GM18861 (cell line): ENCODE results near the gene SOWAHA.
"Not testable (repeated sequence)": the region's sequence is repeated elsewhere in the genome, so short reads cannot be mapped to it uniquely, and the experiment has no call there.

Experiments
- ATAC-seq: cut with Tn5 transposase; IDR thresholded peaks from one replicate; pipeline ENCODE4 v1.9.1; 2021; ENCODE audit not compliant: unreplicated experiment

SOWAHA gene

DNA sequence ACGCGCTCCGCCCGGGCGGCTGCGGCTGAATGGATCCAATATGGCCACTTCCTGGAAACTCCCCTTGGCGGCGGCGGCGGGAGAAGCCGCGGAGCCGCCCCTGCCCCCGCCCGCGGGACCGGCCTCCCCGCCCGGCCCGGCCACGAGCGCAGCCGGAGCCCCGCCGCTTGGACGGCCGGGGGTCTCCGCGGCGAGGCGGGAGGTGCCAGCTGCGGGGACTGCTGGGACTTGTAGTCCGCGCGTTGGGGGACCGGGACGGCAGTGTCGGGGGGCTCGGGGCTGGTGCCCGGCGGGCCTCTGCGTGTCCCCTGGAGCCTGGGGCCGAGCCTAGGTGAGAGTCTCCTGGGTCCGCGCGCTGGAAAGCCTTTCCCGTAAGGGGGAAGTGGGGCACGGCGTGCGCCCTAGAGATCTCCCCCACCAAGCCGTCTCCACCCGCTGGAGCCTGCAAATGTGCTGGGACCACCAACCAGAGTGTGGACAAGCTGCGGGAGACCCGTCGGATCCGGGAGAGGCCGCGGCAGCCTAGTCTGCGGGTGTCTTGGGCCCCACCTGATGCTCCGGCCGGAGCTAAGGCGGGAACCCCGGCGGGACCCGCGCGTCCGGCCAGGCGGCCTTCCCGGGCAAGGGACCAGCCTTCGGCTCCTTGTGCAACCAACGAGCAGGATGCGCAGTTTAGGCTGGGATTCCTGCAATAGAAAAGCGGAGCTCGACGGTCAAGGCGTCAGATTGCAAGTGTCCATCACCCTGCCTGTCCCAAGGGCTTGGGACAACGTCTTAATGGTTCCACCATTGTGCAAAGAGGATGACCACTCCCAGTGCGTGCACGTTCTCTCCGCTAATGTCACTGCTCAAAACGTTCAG is 35.7 kb upstream of the SOWAHA start, which contains the start of gene SEPTIN8:
TSS of gene SEPTIN8 (minus strand) at position 31 of the 861 bp plus-strand sequence. CDS start 102 bp downstream, outside the sequence.
- ATAC-seq = no peak

DNA sequence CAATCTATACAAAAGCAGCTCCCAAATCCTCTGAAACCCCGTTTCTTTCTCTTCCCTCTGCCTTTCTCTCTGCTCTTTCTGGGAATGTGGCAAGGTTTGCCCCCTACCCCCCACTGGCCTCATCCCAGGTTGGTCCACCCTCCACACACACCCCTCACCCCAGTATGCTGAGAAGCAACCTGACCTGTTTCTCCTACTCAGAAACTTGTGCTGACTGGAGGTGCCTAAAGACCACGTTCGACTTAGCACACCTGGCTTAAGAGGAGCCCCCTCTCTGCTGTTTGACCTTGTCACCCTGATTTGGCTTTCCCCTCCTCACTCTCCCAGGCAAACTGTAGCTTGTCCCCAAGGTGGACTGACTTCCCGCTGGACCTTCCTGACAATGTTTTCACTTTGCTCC is 35.0 kb upstream of the SOWAHA start:
- ATAC-seq = no peak

DNA sequence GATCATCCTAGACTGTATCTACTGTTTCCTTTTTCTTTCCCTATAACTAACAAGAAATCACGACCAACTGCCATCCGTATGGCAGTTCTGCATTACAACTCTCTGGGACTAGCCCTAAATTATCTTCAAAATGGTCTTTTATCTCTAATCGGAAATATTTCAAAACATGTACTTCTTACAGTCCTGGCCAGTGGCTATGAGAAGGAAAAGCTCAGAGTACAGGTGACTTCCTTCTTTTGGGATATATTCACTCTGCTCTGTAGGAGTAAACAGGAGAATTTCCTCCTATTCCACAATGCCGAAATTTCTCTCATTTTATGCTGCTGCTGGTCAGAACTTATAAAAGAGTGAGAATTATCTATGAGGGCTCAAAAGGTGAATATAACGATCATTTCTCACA is 34.2 kb upstream of the SOWAHA start:
- ATAC-seq = no peak

DNA sequence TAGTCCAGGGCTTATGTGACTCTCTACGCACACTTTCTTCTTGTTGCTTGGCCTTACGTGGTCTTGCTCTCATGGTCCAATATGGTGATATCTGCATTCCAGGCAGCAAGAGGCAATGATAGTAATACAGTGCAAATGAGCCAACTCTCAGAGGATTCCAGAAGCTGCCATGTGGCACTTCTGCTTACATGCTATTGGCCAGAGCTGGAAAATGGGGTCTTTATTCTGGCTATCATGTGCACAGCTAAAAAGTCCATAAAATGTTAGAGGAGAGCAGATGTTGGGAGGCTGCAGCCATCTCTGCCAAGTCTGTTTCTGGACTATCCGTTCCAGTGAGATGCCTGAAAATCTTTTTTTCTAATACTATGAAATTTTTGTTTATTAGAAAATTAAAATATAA is 33.1 kb upstream of the SOWAHA start:
- ATAC-seq = no peak

DNA sequence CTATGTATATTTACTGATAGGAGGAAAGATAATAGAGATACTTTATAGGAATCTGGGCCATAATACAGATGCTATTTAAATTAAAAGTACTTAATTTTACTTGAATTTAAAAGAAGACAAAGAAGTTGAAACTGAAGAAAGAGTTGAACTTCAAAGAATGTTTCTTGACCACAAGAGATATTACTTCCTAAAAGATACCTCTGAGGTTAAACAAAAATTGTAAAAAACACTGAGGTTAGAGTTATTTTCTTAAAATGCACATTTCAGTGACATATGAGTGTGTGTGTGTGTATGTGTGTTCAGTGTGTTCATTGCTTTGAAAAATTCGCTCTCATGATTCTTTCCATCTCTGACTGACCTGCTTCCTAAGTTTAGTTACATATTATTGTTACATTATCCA is 32.5 kb upstream of the SOWAHA start:
- no peak for ATAC-seq

DNA sequence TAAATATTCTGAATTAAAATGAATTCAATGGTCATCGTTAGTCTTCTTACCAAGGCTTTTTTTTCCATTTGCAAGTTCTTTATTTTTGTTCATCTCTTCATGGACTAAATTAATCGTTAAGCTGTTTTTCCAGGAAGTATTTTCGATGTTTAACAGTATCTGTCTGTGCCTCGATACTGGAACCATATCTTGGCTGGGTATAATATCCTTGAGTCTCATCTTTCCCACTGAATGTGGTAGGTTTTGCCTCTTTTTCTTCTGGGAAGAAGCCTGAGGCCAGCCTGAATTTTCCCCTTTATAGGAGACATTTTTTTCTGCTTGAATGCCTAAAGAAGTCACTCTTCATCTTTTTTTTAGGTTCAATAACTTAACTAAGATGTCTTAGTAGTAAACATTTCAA is 32.1 kb upstream of the SOWAHA start:
- no peak for ATAC-seq

DNA sequence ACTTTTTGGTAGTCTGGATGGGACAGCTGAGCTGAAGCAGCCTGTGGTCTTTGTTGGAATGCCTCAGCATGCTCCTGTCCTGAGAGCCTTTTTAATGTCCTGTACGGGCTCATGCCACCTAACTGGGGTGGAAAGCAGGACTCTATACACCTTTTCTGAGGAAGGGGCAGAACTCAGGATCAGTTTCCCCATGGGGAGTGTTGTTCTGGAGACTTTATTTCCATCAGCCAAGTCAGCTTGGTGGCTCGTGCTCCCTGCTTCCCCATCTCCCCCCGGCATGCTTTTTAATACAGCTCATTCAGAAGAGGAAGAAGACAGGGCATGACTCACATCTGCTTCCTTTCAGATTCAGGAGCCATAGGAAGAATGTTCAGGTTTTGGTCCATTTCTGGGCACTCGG is 31.0 kb upstream of the SOWAHA start:
- ATAC-seq = no peak

DNA sequence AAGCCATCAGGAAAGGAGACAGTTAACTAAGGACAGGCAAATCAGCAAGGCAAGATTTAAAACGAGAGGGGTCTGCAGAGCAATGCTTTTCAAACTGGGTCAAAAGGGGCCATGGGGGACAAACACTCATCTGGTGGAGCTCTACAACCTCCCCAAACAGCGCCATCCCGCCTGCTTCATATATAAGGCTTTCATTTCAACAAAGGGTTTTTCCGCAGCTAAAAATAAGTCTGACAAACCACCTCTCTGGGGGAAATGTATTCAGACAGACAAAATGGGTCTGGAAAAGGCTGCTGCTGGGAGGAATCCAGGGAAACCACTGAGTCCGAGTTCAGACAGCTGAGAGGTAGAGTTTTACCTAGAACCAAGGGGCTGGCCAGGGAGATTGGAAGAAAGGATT is 27.7 kb upstream of the SOWAHA start:
- ATAC-seq = no peak

DNA sequence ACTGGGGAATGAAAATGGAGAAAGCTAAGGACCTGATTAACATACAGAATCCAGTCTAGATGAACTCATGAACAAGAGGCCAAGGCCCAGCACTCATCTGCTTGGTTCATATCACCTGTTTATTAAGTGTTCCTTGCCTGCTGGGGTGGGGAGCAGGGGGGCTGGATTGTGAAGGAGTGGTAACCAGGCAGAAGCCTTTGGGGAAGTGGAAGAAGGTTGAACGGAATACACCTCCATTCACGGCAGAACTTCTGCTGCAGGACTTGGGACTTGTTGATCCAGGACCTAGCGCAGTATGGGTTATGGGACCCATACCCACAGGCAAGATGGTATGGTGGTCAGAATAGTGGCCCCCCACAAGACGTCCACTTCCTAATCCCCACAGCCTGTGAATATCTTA is 27.2 kb upstream of the SOWAHA start:
- ATAC-seq = no peak

DNA sequence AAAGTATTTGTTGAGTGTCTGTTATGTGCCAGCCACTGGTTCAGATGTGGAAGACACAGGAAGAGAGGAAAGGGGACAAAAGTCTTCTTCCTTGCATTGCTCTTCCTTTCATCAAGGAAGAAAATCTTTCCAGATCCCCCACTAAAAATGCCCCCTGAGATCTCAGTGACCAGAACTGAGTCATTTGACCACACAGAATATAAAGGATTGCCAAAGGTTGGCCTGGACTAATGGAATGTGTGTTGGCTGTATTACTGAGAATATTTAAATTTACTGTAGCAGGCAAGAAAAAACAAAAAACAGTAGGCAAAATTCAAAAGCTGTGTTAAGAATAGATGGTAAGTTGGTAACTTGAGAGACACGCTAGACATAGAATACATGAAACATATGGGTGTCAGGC is 26.0 kb upstream of the SOWAHA start:
- no peak for ATAC-seq

DNA sequence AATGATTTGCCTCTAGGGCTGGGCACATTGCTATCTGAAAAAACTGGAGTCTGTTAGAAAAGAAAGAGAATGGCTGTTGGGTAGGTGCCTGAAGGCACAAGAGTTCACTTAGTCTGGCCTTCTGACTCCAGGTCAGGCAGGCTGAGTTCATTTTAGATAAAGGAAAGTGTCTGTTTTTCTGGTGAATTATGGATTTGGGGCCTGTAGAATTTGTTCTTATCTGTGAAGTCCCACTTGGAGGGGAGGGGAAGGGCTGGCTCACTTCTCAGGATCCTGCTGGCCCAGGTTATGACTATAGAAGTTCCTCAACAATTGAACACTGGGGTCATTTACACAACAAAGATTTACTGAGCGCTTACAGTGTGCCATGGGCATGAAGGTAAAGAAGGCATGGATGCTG is 24.6 kb upstream of the SOWAHA start:
- no peak for ATAC-seq

DNA sequence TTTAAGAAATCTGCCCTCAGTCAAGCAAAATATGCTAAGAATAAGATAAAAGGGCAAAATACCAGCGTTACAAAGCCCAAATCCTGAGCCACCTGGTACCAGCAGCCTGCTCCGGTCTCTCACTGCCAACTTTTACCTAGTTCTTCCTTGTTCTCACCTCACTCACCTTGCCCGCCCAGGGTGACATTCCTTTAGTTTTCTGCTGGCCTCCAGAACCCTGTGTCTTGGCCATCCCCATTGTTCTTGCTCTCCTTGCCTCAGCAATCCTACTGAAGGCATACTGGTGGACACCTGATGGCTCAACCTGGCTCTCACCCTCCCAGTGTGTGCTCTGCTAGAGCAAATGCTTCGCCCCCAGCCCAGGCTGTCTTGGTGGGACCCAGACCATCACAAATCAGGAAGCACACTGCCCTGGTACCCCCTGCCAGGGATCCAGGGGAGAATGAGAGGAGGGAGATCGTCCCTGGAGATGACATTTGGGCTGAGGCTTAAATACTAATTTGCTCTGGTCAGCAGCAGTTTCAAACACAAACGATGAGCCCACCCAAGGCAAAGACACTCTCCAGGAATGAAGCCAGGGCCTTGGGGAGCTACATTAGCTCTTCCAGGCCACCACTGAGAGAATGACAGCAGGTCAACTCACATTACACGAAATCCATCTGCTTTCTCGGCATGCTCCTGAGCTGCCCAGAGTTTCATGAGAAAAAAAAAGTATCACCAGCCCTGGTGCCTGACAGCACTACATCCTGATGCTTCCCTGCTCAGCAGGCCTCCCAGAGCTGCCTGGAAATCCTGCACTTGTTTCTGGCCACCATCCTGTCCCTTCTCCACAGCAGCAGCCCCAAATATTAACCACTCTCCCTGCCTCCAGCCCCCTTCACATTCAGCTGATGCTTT is 23.9 kb upstream of the SOWAHA start:
- ATAC-seq = no peak

DNA sequence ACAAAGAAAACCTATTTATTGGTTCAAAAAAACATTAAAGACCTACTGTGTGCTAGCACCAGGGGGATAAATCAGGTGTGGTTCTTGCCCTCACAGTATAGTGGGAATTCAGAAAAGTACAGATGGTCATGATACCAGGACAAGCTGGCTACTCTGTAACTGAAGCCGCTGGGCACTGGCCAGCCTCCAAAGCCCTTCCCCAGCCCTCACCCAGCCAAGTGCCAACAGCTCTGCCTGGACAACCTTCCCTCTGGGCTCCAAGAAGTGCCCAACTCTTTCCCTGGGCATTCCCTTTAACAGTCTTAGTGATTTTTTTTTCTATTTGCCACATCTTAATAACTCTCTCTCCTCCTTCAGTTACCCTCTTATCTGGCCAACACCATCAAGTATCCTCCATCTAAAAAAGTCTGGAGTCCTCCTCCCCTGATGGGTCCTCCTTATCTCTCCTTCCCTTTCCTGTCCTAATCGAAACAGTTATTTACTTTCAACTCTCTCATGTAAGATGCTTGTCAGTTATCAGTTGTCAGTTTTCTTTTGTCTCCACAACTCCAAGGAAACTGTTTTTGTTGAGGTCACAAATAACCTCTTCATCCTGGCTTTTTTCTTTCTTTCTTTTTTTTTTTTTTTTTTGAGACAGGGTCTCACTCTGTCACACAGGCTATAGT is 22.8 kb upstream of the SOWAHA start:
- no peak for ATAC-seq

DNA sequence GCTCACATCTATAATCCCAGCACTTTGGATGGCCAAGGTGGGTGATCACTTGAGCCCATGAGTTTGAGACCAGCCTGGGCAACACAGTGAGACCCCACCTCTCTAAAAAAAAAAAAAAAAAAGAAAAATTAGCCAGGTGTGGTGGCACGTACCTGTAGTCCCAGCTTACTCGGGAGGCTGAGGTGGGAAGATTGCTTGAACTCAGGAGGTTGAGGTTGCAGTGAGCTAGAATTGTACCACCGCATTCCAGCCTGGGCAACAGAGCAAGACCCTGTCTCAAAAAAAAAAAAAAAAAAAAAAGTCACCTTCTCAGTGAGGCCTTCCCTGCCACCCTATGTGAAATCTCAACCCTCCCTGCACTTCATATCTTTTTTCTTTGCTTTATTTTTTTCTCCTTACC is 22.1 kb upstream of the SOWAHA start:
- ATAC-seq = no peak

DNA sequence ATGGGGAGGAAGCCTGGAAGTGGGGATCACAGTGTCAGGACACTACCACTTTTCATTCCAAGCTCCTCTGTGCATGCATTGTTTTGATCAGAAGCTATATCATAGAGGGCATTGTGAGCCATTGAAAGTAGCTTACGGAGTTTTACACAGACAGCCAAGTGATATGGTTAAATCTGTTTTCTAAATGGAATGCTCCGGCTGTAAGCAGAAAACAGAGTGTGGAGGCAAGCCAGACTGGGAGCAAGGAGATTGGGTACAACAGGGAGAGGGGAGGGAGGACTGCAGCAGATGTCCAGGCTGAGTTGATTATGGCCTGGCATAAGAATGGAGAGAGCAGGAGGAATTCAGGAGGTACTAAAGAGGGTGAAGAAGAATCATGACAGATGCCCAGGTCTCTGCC is 15.5 kb upstream of the SOWAHA start:
- ATAC-seq = no peak

DNA sequence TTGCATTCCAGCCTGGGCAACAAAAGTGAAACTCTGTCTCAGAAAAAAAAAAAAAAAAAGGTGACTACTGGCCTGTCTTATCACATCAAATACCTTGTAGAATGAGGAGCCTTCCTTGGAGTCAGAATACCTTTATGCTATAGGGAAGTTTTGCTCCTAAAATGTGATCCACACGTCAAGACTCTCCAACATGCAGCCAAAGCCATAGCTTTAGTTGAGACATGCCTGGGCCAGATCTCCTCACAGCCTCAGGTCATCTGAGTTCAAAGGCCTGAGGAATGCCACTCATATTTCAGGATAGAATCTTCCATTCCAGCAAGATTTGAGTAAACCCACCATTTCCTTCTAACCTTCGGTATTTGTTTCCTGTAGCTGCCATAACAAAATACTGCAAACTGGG is 13.7 kb upstream of the SOWAHA start:
- no peak for ATAC-seq

DNA sequence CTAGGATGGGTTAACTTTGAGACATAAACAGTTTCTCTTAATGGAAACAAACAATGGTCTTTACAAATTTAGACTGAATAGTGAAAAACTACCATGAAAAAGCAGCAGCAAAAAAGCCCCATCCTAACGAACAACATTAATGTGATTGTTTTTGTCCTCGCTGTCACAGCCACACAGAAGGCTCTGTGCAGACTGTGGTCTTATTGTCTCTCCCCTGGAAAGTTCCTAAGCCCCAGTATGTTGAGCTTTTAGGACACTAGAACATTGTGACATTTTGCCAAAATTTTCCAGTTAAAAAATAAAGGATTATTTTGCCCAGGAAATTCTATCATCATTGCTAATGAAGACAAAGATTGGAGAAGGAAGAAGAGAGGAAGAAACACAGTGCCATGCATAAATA is 12.6 kb upstream of the SOWAHA start:
- ATAC-seq = no peak

DNA sequence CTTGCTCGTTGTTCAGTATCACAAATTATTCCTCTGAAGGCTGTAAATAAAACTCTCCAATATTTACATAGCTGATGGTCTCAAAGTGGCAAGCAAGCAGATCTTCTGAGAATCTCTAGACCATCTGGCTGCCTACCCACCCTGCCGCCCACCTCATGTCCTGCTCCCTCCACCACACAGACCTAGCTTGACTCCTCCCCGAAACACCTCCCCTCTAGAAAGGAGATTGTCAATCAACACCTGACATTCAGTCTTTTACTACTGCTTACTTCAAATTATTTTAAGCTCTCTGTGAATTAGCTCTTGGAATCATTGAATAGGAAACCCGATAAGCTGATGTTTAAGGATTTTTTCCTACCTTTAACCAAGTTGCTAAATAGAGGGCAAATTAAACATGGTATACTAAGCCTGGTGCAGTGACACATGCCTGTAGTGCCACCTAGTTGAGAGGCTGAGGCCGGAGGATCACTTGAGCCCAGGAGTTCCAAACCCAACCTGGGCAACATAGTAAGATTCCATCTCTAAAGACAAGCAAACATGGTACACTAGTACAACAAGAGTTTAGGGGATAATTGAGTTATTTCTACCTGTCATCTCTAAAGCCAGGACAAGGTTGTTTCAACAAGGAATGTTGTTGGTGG is 10.9 kb upstream of the SOWAHA start:
- ATAC-seq = no peak

DNA sequence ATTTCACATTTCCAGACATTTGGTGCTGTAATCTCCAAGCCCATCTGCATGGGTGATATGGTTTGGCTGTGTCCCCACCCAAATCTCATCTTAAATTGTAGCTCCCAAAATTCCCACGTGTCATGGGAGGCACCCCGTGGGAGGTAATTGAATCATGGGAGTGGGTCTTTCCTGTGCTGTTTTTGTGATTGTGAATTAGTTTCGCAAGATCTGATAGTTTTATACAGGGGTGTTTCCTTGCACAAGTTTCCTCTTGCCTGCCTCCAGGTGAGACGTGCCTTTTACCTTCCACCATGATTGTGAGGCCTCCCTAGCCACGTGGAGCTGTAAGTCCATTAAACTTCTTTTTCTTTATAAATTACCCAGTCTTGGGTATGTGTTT is 10.4 kb upstream of the SOWAHA start:
- not testable (repeated sequence) for ATAC-seq

DNA sequence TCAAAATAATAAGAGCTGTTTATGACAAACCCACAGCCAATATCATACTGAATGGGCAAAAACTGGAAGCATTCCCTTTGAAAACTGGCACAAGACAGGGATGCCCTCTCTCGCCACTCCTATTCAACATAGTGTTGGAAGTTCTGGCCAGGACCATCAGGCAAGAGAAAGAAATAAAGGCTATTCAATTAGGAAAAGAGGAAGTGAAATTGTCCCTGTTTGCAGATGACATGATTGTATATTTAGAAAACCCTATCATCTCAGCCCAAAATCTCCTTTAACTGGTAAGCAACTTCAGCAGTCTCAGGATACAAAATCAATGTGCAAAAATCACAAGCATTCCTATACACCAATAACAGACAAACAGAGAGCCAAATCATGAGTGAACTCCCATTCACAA is 8.9 kb upstream of the SOWAHA start:
- not testable (repeated sequence) for ATAC-seq

DNA sequence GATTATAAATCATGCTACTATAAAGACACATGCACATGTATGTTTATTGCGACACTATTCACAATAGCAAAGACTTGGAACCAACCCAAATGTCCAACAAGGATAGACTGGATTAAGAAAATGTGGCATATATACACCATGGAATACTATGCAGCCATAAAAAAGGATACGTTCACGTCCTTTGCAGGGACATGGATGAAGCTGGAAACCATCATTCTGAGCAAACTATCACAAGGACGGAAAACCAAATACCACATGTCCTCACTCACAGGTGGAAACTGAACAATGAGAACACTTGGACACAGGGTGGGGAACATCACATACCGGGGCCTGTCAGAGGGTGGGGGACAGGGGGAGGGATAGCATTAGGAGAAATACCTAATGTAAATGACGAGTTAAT is 7.2 kb upstream of the SOWAHA start:
- ATAC-seq = not testable (repeated sequence)
